Inferior parietal cortex (tissue), 1 donor: ENCODE data around the gene TTYH2.

ENCODE experiments used
- DNase-seq: peaks from one replicate; pipeline ENCODE4 v3.0.0-alpha.2; 2016; ENCODE audit errors: extremely low spot score

The TTYH2 gene

DNA sequence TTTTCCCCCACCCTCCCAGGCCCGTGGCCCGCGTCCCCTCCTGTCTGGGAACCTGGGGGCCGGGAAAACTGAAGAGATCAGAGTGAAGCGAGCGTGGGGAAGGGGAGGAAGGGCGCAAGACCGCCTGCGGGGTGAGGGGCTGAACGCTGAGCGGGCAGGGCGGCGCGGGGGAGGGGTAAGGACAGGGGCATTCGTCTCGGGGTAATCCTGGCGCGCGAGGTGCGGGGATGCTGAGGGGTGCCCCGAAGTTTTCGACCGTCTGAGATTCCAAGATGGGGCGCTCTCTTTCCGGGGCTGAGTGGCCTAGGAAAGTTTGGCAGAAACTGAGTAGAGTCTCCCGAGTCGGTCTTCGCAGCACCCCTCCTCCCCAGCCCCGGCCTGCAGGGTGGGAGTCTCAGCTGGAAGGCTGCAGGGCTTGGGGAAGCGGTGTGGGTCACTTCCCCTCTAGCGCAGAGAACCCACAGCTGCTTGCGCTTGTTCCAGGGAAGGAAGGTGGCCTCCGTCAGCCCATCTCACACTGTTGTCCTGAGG is 555 bp downstream of the TTYH2 start:
- DNase-seq: no peak

DNA sequence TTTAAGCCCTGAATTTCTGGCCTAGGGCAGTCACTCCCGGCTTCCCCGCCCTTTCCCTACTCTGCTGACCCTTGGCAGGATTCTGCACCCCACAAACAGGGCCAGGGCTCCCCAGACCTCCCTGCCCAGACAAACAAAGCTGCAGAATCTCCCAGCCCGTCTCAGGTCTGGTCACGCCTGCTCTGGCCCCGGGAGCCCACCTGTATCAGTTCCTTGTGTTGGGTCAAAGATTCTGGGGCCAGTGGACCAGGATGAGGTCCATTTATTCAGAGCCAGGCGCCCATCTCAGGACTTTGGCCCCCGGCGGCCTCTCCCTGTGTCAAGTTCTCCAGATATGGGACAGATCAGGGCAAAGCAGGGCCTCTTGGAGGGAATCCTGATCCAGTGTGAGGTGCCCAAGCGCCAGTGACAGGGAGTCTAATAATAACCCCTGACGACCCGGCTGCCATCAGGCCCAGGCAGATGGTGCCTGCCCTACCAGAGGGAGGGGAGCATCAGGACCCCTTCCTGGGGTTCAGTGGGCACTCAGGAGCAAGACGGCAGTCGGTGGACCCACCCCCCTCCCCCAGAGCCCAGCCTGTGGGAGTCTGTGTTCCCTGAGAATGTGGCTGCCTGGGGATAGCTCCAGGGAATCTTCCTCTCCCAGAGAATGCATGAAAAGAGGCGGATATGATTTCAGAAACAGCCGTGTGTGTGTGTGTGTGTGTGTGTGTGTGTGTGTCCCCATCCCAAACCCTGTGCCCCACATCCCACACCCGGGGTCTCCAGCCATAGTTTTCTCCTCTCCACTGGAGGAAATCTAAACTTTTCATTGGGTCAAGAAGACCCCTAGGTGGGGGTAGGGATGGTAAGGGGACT is 1.3 kb downstream of the TTYH2 start:
- no peak for DNase-seq

DNA sequence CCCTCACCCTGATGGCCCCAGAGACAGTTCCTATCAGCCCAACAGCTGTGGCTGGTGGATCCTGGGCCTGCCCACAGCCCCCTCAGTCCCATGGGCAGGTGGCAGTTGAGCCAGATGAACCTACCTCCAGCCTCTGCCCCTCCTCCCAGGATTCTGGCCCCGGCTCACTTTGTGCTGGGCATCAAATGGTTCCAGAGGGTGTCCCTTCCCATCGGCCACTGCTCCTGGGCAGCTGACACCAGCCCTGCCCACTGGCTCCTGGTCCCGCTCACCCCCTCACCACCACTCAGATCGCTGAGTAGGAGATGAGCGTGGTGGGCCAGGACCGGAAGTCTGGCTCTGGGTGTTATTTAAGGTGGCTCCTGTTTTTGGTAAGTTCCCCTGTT is 2.0 kb downstream of the TTYH2 start:
- DNase-seq: no peak

DNA sequence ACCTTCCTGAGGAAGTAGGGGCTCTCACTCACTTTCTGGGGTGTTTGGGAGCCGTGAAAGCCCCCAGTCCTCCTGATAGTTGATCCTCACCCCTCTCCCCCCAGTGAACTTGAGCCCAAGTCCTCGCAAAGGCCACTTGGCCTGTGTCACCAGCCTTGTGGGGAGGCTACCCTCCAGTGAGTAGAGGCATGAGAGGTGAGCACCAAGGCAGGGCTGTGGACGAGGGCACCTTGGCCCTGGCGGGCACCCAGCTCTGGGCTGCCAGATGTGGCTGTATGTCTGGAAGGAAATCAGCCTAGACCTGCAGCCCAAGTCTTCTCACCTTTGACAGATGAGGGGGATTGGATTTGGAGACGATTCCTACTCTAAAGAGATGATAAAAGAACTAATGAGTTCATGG is 3.1 kb downstream of the TTYH2 start:
- no peak for DNase-seq

DNA sequence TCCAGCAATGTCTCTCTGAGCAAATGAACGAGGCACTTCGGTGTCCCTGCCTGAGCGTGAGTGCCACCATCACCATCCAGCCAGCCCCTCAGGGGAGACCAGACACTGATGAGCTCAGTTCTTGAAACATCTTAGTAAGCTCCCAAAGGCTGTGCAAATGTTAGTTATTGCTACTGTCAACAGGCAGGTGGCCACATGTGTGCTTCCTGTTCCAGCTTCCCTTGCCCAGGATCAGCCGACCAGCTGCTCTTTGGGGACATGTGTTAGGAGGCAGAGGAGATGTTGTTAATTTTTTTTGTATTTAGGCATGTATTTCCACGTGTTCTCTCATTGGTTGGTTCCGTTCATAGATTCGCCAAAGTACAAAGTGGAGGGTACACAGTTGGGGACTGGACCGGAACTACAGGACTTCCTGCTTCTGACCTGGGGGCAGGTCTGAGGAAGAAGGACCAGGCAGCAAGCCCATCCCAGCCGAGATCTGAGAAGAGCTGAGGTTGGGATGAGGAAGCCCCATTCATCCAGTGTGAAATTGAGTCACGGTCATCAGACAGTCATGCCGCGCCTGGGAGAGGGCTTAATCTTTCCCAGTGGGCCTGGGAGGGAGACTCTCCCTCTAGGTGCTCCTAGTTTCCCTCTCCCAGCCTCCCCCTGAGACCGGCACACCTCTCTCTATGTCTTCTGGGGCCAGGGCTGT is 3.8 kb downstream of the TTYH2 start:
- no peak for DNase-seq

DNA sequence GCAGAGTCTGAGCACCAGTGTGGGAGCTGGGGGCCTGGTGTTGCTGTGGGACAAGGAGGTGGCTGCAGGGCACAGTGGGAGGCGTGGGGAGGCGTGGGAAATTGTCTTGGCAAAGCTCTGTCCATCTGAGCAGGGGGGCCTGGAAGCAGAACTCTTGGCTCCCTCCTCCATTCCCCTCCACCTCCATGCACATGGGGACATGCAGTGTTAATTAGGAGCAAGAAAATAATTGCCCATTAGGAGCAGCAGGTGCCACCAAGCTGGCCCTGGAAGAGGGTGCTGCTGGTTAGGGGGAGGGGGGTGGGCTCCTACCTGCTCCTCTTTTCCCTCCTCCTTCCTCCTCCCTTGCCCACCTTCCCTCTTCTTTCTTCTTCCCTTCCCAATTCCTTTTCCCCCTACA is 4.5 kb downstream of the TTYH2 start:
- no peak for DNase-seq

DNA sequence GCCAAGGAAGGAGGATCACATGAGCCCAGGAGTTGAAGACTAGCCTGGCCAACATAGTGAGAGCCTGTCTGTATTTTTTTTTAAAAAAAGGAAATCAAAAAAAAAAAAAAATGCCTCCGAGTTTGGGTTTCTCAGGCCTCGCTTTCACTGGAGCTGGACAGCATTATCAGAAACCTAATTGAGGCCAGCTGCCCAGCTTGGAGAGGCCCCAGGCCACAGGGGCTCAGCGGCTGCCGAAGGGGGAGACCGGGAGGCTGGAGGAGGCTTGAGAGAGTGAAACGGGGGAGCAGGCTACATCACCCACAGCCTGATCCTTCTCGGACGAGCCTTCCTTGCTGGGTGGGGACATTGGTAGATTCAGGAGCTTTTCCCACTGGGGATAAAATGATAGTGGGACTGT is 5.1 kb downstream of the TTYH2 start:
- DNase-seq: no peak

DNA sequence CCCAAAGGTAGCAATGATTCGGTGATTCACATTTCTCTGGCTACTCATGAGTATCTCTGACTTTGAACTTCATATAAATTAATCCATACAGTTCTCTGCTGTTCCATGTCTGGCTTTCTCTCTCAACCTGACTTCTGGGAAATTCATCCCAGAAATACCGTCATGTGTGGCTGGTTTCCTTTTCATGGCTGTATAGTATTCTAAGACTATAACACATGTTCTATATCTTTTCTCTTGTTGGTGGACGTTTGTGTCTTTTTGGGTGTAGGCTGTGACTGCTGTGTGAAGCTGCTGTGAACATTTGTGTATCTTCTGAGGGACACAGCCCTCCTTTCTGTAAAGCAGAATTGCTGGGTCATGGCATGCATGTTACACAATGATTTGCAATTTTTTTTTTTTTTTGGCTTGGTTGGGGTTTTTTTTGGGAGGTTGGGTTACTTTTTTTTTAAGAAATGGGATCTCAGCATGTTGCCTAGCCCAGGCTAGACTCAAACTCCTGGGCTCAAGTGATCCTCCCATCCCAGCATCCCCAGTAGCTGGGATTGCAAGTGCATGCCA is 6.3 kb downstream of the TTYH2 start:
- DNase-seq: no peak

DNA sequence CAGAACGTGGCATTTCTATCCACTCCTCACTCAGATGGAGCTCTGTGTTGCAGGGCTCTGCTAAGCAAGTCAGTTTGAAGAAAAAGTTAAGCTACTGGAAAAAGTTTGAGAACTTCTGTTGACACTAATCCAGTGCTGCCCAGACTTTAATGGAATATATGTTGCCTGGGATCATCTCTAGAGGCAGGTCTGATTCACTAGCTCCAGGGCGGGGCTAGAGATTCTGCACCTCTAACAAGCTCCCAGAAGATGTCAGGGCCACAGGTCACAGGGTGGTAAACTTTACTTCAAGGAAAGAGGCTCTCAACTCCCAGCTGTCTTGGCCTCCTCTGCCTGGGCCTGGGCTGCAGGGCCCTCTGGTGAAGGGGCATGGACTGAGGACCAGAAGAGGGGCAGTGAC is 6.8 kb downstream of the TTYH2 start:
- no peak for DNase-seq

DNA sequence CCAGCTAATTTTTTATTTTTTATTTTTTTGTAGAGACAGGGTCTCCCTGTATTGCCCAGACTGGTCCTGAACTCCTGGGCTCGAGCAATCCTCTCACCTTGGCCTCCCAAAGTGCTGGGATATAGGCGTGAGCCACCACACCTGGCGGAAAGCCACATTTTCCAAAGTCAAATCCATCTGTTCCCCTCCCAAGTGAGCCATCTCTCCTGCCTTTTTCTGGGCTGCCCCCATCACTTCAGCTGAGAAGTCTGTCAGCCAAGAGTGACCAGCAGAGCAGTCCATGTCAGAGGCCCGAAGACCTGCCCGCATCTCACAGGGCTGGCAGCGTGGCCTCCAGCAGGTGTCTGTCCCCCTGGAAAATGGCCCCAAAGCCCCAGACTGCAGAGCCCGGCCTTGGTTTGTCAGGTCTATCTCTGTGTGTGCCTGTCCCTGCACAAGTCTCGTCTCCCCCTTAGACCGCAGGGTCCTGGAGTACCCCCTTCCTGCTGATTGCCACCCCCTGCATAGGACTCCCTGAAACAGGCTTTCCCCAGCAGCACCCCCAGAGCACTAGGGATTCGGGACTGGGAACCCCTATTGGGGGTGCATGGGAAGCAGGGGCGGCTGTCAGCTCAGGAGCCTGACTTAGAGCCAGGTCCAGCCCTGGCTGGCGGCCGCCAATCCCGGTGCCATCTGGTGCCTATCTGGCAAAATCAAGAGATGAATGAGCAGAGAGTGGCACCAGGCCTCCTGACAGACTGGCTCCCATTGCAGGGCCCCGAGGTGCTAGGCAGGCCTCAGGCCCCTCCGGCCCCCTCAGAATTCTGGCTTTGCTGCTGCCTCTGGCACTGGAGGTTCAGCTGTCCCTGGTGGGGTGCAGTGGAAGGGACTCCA is 7.8 kb downstream of the TTYH2 start:
- DNase-seq: no peak

DNA sequence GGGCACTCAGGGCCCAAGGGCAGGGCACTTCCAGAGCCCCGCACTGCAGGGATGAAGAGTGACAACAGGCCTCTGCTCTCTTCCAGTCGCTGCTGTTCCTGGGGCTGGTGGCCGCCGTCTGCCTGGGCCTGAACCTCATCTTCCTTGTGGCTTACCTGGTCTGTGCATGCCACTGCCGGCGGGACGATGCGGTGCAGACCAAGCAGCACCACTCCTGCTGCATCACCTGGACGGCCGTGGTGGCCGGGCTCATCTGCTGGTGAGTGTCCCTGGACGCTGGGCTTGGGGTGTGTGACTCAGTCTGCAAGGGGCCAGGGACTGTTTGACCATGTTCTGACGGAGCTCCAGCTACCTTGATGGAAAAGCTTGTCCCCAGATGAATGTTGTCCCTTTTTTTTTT is 9.0 kb downstream of the TTYH2 start:
- DNase-seq: no peak

DNA sequence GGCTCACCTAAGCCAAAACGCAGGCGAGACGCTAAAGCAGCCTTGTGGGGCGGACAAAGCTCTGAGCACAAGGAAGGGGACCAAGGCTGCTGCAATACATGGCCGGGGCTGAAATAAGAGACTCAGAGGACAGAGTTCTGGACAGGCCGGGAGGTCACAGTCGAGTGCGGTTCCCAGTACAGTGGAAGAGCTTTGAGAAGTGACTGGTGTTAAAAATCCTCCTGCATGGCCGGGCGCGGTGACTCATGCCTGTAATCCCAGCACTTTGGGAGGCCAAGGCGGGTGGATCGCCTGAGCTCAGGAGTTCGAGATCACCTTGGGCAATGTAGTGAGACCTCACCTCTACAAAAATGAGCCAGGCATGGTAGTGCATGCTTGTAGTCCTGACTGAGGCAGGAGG is 10.5 kb downstream of the TTYH2 start:
- DNase-seq: no peak

DNA sequence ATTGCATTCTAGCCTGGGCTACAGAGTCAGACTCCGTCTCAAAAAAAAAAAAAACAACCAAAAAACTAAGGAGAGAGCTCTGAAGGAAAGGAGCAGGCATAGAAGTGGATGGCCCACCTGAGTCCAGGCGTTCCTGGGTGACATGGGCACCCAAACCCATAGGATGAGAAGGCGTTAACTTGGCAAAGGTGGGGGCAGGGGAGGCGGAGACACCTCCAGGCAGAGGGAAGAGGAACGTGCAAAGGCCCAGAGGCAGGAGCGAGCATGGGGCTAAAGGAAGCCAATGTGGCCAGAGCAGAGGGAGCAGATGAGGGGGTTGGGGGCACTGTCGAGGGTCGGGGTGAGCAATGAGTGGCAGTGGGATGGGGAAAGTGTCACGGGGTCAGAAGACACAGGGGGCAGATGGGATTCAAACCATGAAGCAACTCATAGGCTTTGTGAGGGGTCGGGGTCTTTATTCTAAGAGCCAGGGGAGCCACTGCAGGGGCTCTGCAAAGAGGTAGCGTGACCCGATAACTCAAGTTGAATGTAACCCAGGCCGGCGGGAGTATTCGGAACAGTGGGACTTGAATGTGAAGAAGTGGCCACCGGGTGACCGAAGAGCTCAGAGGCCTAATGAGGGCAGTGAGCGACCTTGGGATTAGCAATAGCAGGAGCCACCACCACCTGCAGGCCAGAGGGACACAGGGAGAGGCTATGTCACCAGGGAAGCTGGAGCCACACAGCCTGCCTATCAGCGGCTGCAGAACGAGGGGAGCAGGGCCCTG is 11.8 kb downstream of the TTYH2 start:
- DNase-seq: no peak

DNA sequence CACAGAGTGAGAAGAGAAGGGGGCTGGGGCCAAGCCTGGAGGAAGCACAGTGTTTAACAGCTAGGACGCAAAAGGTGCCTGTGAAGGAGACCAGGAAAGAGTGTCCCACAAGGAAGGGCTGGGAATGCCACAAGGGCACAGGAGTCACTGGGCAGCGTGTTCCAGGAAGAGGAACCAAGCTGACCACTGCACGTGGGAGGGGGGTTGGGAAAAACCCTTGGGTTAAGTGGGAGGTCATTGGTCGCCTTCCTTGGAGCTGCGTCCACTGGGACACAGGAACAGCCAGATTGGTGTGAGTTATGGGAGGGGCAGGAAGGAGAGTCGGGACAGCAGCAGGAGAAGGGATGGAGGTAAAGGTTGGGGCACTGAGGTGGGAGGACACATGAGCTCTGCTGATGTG is 12.9 kb downstream of the TTYH2 start:
- DNase-seq: no peak

DNA sequence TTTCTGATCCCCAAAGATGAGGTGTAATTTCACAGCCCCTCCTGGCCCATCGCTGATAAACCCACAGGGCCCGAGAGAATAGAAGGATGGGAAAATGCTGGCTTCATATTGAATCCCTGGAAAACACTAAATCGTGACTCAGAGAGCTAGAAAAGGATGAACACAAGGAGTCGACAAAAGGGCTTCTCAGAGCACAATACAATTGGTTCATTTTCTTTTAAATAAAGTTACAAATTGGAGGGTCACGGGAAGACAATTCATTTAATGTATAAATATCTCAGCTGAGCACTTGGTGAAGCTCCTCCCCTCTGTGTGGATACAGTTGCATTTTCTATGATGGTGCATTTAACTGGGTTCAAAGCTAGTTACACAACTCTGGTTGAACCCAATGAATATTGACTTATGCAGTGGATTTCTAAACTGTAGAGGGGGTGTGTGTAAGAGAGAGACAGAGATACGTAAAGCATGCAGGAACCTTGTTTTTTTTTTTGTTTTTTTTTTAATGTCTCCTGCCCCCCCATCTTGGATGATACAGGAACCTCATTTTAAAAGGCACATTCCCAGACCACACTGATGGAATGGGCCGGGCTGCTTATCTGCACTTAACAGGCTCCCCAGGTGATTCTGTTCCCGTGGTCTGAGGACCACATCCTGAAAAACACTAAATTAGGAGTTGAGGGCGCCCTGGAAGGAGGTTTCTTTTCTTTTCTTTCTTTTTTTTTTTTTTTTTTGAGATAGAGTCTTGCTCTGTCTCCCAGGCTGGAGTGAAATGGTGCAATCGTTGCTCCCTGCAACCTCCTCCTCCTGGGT is 14.1 kb downstream of the TTYH2 start:
- DNase-seq: no peak

DNA sequence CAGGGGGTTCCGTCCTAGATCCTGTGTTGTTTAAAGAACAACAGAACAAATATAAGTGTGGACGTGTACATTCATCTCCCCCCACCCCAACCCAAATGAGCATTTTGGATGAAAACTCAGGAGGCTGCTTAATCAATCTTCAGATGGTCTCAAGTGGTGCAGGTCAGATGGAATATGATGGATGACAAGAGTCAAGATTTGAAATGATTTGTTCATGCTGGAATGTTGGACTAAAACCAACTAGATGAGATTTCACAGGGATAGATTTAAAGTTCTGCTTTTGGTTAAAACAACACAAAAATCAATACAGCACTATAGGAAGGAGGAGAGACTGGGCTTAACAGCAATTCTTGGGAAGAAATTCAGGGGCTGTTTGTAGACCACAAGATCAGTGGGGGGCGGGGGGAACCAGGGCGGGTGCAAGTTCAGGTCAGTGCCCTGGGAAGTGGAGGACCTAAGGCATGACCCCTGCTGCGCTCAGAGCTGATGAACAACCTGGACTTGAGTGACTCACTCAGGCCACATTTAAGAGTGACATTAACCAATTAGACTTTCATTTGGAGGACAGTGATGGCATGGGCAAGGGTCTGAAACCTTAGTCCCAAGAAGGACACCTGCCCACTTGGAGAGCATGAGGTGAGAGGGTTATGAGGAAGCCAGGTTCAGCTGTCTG is 15.1 kb downstream of the TTYH2 start:
- no peak for DNase-seq

DNA sequence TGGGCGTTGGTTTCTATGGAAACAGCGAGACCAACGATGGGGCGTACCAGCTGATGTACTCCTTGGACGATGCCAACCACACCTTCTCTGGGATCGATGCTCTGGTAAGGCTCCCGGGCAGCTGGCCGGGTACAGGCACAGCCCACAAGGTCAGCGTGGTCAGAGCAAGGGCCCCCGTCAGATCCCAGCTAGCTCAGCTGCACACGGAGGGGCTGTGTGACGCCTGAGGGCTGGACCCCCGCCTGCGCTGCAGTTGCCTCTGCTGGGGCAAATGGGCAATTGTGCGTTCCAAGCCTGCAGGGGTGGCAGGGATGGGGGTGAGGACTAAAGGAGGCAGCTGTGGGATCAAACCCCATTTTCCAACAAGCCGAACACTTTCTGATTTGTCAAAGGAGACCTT is 17.5 kb downstream of the TTYH2 start:
- no peak for DNase-seq

DNA sequence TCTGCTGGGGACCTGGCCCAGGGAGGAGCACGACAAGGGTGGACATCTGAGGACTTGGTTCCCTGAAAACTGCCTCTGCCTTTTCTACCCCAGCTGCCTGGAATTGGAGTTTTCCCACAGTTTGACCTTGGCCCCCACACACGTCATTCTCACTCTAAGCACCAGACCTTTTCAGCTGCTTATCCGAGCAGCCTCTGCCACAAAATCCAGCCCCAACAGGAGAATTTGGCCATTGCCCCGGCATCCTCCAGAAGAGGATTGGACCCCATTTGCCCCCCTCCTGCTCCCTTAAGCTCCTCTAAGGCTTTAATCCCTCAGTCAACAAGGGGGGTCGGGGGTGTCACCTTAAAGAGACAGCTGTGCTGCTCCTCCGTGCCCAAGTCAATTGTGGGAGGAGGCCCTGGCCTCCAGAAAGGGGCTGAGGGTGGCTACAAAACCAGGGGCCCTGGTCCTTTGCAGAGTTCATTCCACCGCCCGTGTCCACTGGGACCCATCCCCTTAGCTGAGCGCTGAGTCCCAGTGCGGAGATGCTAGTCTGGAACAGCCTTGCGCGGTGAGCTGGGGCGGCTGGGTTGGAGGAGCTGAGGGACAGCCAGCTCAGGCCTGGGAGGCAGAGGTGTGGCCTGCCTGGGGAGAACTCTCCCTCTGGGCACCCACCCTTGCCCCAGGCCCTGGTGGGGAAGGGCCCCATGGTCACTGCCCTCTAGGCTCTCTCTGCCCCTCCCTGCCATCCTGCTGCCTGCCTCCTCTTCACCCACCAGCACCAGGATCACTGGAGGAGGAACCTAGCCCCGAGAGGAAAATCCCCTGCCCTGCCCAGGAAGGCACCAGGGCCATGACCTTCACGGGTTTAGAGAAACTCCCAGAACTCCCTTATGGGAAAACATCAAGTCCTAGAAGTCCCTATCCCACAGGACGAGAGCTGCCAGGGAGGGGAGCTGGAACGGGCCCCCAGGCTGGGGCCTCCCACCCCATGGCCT is 18.8 kb downstream of the TTYH2 start:
- no peak for DNase-seq

DNA sequence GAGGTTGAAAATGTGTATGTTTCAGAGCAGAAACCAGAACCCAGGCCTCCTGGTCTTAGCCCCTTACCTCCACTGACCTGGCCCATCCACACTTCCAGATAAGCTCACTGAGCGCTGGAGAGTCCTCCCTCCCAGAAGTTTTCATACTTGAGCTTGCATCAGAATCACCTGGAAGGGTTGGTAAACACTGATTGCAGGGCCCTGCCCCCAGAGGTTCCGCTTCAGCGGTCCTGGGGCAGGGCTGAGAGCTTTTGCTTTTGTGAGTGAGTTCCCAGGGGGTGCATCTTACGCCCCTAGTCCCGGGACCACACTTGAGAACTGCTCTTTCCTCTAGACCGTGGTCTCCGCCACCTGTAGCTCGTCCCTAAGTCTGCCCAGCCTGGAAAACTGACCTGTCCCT is 20.6 kb downstream of the TTYH2 start:
- DNase-seq: no peak
